Fibroblast of mammary gland (primary cell): ENCODE measurements around the gene JUNB.

ENCODE experiments used
- DNase-seq: peaks from one replicate; pipeline ENCODE4 v3.0.0-alpha.2; 2010; ENCODE audit warnings: low read depth
- H3K4me3 ChIP-seq: 2 replicates; pipeline ENCODE4 v1.5.1; 2011; ENCODE audit warnings: low read depth, mild to moderate bottlenecking, low read length, moderate library complexity; ENCODE audit not compliant: control insufficient read depth
- TF ChIP-seq, protein P1 (sequence below): conservative IDR thresholded peaks from 2 replicates; pipeline ENCODE4 v1.5.1; 2011; ENCODE audit warnings: low read depth, low read length, inconsistent platforms; ENCODE audit not compliant: control insufficient read depth, insufficient read depth

The JUNB gene

DNA sequence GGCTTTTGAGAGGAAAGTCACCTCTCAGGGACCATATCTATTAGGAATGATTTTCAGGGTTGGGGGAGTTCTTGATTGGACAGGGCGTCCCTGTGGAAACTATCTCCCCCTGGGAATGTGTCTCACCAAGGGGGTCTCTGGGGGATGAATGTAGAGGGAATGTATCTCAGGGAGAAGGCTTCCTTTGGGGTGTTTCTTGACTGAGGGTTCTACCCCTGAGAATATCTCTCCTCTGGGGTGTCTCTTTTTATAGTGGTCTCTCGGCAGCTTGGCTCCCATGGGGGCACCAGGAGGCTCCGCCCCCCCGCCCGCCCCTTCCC lies 42.1 kb downstream of the JUNB start:
- no peak overlapping the region for H3K4me3 ChIP-seq
- TF ChIP-seq, protein P1, sequence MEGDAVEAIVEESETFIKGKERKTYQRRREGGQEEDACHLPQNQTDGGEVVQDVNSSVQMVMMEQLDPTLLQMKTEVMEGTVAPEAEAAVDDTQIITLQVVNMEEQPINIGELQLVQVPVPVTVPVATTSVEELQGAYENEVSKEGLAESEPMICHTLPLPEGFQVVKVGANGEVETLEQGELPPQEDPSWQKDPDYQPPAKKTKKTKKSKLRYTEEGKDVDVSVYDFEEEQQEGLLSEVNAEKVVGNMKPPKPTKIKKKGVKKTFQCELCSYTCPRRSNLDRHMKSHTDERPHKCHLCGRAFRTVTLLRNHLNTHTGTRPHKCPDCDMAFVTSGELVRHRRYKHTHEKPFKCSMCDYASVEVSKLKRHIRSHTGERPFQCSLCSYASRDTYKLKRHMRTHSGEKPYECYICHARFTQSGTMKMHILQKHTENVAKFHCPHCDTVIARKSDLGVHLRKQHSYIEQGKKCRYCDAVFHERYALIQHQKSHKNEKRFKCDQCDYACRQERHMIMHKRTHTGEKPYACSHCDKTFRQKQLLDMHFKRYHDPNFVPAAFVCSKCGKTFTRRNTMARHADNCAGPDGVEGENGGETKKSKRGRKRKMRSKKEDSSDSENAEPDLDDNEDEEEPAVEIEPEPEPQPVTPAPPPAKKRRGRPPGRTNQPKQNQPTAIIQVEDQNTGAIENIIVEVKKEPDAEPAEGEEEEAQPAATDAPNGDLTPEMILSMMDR: no peak
- DNase-seq: no peak

DNA sequence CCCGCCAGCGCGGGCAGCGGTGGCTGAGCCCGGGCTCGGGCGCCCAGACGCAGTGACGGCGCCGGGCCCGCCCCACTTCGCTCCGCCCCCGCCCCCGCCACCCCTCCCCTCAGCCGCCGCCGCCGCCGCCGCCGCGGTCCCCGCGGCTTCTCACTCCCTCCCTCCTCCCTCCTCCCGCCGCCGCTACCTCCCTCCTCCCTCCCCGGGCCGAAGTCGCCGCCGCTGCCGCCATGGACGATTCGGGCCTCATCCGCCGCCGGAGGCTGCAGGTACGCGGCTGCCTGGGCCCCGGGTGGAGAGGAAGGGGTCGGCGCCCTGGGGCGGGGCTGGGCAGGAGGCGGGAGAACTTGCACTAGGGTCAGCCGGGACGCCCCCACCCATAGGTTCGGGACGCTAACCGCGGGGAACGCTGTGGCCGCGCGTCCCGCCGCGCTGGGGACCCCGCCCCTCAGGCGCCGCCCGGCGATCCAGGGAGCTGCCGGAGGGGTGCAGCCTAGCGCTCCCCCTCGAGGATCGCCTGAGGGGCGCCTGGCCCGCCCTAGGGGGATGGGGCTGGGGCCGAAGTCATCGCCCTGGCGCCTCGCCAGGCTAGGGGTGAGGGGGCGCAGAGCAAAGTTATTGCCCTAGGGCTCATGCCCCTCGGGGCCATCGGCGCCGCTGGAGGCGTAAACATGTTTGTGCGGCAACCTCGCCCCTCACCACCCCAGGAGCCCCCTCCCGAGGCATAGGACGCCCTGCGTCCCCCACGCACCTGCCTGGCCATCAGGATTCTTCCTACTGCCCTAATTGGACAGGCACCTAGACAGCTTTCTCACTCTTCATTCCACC lies 42.7 kb downstream of the JUNB start:
- peak overlapping the region; percentile 29 for H3K4me3 ChIP-seq
- TF ChIP-seq, protein P1: no peak
- no peak for DNase-seq

DNA sequence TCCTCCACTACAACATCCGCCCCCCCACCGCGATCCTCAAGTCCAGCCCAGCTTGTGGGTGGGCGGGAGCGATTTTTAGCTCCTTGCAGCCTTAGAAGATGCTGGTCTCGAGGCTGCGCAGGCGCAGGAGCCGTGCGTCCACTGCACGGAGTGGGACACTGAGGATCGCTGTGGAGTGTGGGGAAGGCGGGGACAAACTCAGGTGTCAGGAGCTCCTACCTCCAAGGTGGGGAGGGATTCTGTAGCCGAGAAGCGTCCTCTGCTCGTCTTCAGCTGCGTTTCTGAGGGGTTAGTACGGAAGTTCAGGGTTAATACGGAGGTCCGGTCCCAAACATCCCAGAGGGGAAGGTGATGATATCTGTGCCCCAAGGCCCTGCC lies 43.3 kb downstream of the JUNB start, which contains the start of gene RTBDN:
RTBDN (minus strand) TSS at position 14 of the 378 bp plus-strand sequence. CDS start 4,600 bp downstream, outside the sequence.
- TF ChIP-seq, protein P1: no peak
- DNase-seq: no peak
- H3K4me3 ChIP-seq: peak within 1 kb of the TSS; percentile 29

DNA sequence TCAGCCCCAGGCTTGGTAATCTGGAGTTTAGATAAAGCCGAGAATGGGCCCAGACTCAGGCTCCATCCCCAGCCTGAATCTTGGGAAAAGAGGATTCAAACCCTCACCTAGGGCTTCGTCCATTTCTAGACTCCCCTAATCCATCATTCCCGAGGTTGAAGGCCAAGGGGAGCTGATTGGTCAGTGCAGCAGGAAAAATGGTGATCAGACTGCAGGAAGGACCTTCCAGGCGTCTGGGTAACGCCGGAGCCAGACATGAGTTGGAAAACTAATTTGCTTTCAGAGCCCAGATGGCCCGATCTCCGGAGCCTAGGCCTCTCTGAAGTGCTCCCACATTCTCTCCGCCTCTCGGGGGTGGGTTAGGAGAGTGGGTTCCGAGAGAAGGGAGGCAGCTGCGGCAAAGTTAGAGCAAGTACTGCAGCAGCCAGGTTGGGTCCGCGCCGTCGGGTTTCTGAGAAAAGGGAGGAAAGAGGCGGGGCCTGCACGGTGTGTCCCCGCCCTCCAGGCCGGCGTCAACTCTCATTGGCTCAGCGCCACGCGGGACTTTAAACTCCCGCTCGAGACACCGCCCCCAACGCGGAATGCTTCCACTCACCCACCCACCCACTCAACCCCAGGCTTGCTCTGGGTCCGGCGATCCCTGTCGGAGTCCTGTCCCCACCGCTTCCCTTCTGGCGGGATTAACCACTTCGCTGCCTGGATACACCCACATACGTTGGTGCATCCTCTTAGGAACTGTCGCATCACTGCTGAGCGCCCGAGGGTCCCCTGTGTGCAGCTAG lies 43.9 kb downstream of the JUNB start:
- no peak for DNase-seq
- no peak overlapping the region for H3K4me3 ChIP-seq
- TF ChIP-seq, protein P1: no peak

DNA sequence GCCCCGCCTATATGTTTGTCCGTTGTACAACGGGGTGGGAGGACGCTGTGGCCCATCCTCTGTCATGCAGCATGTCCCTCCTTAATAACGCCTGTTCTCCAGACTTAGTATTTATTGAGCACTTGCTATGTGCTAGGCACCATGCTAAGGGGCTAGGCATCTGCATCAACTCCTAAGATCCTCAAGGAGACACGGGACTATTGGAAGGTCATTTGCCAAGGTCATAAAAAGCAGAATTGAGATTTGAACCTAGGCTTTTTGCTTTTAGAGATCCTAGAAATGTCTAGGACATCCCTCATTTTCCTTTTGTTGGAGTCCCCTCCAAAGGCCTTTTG lies 45.2 kb downstream of the JUNB start:
- TF ChIP-seq, protein P1: no peak
- no peak for DNase-seq
- H3K4me3 ChIP-seq: no peak overlapping the region

DNA sequence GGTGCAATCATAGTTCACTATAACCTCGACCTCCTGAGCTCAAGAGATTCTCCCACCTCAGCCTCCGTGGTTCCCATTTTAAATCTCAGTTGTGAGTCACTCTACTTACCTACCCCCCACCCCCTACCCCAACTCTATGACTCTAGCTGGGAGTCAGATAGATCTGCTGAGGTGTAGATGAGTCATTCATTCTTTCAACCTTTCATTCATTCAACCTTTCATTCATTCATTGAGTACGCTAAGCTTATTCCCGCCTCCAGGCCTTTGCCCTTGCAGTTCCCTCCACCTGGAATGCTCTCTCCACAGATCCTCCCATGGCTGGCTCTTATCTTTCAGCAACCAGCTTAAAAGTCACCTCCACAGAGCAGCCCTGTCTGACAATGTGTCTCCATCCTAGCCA lies 45.9 kb downstream of the JUNB start:
- TF ChIP-seq, protein P1: no peak
- no peak overlapping the region for H3K4me3 ChIP-seq
- no peak for DNase-seq
